ENCODE data around the gene PTPRM.

The PTPRM gene

GRCh38 chr18:7757175-7757574, 190.1 kb downstream of the PTPRM start:
- no peak for DNase-seq
- no peak for ATAC-seq

DNA sequence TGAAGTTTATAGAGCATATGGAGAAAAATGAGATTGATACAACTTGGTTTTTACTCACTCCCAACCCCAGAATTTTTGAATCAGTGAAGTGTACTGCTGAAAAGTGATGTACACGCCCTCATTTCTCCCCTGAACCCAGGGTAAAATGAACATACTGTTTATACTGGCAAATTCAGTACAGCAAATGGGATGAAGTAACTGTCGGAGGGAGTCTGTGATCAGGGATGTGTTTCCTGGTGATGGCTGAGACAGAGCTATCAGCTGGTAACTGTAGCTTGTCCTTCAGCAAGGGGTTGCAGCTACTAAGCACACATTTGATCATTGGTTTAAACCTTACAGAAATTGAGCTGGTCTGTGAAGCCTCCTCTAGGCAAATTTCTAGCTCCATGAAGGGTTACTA, 191.6 kb downstream of the PTPRM start:
- DNase-seq (no peak), ATAC-seq (no peak)

- DNase-seq (no peak), ATAC-seq (no peak)
Observed at GRCh38 chr18:7760967-7761948, 194.1 kb downstream of the PTPRM start.

- no peak for ATAC-seq
Observed at GRCh38 chr18:7764405-7764804, 197.3 kb downstream of the PTPRM start.

GRCh38 chr18:7766346-7766745, 199.2 kb downstream of the PTPRM start:
- no peak for DNase-seq
- peak; percentile 14 for ATAC-seq

More at GRCh38 chr18:7764405-7764804, 197.3 kb downstream of the PTPRM start:
- no peak for DNase-seq

- ATAC-seq: no peak
- no peak for DNase-seq
Observed at GRCh38 chr18:7766817-7767216, 199.7 kb downstream of the PTPRM start.

- ATAC-seq (no peak), DNase-seq (no peak)
Observed at GRCh38 chr18:7770908-7771307, 203.8 kb downstream of the PTPRM start.

GRCh38 chr18:7772510-7772888, 205.4 kb downstream of the PTPRM start:
- no peak for DNase-seq
- no peak for ATAC-seq

DNA sequence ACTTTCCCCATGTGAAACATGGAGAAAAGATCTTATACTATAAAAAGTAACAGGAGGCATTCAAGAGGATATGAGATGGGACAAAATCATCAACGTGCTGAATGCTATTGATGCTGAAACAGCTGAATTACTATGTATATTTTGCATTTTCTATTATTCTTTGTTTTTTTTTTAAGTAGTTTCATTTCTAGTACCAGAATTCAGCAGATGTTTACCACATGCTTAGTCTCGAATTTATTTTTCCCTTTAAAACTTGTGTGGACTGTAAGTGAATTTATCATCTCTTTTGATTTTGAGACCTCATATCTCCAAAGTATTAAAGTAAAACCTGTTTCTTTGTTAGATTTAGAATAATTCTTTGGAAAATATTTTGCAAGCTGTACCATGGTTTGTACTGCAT, 205.8 kb downstream of the PTPRM start:
- DNase-seq (no peak), ATAC-seq (no peak)

DNA sequence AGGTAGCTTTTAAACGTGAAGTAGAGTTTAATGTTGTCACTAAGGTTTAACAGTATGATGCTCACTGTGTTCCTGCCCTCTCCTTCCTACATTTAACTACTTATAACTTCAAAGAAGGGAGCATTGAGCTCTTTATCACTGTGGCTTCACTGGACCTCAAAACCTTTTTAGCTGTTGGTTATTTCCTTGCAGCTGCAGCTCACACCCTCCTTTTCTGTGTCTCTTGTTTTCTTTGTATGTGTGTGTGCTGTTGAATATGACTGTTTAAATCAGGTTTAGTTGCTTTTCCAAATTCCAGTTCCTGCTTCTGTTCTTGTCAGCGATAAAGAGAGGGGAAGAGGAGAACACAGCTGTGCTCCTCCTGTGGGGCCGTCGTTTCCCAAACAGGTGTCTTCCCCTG, 208.0 kb downstream of the PTPRM start:
- DNase-seq: no peak

DNA sequence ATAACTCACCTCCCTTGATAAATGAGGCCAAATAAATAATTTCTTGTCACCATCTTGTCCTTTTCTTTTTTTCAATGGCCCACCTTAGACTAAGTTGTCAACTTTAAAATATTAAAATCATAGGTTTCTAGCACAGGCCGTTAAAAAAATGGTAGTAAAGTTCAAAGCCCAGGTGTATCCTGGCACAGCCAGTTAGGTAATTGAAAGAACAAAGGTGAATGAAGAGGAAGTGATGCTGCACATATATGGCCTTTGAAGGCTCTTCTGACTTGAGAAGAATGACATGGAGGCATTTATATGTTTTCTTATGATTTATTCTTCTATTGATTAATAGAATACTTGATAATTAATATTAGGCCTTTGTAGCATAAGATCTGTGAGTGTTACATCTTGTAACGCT, 208.7 kb downstream of the PTPRM start:
- DNase-seq (no peak), ATAC-seq (no peak)

More for the DNA sequence above, 208.0 kb downstream of the PTPRM start:
- ATAC-seq: no peak

DNA sequence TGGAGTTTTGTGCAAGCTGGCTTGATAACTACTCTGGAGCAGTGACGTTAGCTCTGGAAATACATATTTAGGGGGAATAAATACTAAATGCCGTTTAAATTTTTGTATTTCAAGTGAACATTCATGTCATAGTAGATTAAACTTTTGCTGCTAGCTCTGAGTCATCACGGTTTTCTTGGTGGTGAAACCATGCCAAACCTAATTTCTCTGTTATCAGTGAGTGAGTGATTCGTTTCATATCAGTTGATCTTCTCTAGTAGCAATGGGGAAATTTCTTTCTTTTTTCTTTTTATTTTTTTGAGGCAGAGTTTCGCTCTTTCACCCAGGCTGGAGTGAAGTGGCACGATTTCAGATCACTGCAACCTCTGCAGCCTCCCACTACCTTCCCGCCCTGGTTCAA, 211.1 kb downstream of the PTPRM start:
- no peak for ATAC-seq
- no peak for DNase-seq

- no peak for ATAC-seq
Observed at GRCh38 chr18:7779211-7779610, 212.1 kb downstream of the PTPRM start.

GRCh38 chr18:7784171-7784570, 217.1 kb downstream of the PTPRM start:
- DNase-seq (no peak), ATAC-seq (no peak)

More at GRCh38 chr18:7779211-7779610, 212.1 kb downstream of the PTPRM start:
- no peak for DNase-seq

- ATAC-seq: no peak
- no peak for DNase-seq
Observed at GRCh38 chr18:7786569-7786968, 219.5 kb downstream of the PTPRM start.

- ATAC-seq: no peak
- no peak for DNase-seq
Observed at GRCh38 chr18:7787339-7787738, 220.2 kb downstream of the PTPRM start.

DNA sequence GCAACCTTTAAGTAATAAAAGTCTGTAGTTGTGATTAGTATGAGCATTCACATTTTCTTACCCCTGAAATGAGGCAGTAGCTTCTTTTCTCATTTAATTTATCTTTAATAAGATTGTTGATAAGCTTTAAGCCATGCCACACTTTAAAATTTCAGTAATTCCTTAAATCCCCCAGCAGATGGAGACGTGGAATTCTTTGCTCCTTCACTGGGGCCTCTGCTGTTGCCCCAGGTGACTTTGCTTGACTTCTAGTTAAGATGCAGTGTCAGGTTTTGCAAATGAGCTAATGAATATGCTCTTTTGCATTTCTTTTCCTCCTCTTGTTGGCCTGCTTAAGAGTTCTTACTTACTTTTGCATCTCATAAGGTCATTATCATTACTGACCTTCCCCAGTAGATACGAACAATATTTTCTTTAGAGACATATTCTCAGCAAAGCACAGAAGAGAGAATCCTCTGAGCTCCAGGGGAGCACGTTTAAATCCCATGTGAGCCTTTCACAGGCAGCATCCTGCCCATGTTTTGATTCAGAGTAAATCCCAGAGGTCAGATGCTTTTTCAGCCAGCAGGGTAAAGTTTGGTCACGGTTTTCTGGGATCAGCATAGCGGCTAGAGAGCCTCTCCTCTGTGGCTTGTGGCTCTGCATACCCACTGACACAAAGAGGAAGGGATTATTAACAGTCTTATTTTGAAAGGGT, 222.9 kb downstream of the PTPRM start:
- no peak for ATAC-seq
- no peak for DNase-seq

DNA sequence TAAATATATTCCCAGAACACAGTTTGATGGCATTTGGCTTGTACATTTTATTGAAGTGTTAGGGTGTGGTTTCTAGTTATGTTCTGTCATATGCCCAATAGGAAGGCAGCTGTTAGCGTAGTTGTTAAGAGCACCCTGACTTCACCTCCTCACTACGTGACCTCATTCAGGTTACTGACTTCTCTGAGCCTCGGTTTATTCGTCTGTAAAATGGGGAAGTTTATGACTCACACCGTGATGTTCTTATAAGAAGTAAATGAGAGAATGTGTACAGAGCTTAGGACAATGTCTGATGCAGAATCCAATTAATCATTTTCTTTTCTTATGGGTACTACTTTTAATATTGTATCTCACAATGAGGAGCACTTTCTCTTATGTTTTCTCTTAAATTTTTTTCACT, 226.0 kb downstream of the PTPRM start:
- no peak for ATAC-seq
- no peak for DNase-seq

GRCh38 chr18:7803956-7804469, 236.9 kb downstream of the PTPRM start:
- DNase-seq (no peak), ATAC-seq (no peak)

DNA sequence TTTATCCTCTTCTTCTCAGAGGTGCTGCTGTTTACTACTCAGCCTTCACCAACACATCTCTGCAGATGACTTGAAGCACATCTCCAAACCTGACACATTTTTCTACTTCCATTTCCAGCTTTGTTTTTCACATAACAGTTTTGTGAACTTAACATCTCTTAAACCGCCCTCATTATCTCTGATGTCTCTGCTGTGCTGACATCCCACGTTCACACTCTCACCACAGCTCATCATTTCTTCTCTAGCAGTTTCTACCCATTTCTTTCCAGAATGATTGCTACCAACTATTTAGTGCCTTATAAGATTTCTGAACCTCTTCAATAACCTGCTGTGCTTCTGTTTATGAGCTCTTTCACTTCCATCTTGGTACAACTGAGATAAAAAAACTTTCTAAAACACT, 238.0 kb downstream of the PTPRM start:
- ATAC-seq (no peak), DNase-seq (no peak)

GRCh38 chr18:7805880-7806279, 238.8 kb downstream of the PTPRM start:
- DNase-seq: no peak
- ATAC-seq: no peak

- DNase-seq (no peak), ATAC-seq (no peak)
Observed at GRCh38 chr18:7807936-7808453, 240.9 kb downstream of the PTPRM start.

GRCh38 chr18:7808992-7809391, 241.9 kb downstream of the PTPRM start:
- ATAC-seq (no peak), DNase-seq (no peak)

Measured in stimulated activated naive CD8-positive, alpha-beta T cell treated with anti-CD3 and anti-CD28 coated beads, Interleukin-15, Interleukin-2, amounts not matched to agents 100 U/mL and 50 U/mL, for 24 hours (primary cell).